ENCODE results near the gene CNRIP1.

DNA sequence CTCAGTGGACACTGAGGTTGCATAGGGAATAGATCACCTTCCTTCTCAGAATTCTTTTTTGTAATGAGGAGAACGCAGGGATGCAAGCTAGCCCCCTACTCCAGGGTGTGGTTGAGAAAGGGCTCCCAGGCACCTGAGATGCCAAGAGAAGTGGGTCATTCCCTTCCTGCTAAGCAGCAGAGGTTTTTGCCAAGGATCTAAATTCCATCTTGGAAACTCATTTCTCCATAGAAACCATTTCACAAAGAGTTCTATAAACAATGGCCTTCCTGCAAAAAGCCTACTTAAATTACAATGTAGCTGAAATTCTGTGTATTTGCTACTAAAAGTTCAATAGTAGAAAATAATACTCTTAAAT, 63.7 kb downstream of the CNRIP1 start:
- TF ChIP-seq, protein P1, sequence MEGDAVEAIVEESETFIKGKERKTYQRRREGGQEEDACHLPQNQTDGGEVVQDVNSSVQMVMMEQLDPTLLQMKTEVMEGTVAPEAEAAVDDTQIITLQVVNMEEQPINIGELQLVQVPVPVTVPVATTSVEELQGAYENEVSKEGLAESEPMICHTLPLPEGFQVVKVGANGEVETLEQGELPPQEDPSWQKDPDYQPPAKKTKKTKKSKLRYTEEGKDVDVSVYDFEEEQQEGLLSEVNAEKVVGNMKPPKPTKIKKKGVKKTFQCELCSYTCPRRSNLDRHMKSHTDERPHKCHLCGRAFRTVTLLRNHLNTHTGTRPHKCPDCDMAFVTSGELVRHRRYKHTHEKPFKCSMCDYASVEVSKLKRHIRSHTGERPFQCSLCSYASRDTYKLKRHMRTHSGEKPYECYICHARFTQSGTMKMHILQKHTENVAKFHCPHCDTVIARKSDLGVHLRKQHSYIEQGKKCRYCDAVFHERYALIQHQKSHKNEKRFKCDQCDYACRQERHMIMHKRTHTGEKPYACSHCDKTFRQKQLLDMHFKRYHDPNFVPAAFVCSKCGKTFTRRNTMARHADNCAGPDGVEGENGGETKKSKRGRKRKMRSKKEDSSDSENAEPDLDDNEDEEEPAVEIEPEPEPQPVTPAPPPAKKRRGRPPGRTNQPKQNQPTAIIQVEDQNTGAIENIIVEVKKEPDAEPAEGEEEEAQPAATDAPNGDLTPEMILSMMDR (IDR thresholded peaks at IDR 0.05): no peak
- no peak for TF ChIP-seq POLR2A (IDR thresholded peaks at IDR 0.05)

Measured in right lobe of liver (tissue), 4 donors.